HG03066 (cell line): ENCODE results near the gene DHRS7B.
"Not testable (repeated sequence)": the region's sequence is repeated elsewhere in the genome, so short reads cannot be mapped to it uniquely, and the experiment has no call there.

Experiments used
- ATAC-seq: cut with Tn5 transposase; IDR thresholded peaks from one replicate; pipeline ENCODE4 v1.9.1; 2021; ENCODE audit warnings: low read depth; ENCODE audit not compliant: unreplicated experiment

DHRS7B gene

DNA sequence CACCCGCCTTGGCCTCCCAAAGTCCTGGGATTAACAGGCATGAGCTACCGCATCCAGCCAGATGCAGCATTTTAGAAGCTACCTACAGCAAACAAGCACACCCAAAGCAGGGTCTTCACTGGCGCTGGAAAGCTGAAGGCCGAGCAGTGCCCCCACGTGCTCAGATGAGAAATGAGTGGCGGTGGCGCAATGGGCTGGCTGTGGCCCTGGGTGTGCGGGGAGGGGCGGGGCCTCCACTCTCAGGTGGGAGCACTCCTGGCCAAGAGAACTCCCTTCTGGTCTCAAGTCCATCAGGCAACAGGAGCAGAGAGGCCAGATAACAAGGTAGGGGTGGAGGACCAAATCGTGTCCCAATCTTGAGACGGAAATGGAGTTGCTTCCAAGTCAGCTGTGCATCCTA is 75.1 kb downstream of the DHRS7B start:
- ATAC-seq = no peak

DNA sequence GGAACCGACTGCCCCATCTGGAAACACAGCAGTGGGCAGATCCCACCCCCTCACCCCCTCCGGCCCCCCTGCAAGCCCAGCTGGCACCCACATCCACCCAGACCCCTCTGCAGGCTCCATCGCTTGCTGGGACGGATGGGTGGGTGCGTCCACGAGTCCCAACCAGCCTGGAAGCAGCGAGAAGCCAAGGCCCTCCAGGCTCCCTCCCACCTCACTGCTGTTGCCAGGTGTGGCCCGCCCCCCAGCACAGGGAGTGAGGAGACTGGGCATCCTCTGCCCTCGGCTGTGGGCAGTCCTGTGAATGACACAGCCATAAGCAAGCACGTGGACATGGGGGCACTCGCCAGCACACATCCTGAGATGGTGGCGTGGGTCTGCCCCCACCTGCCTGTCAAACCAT is 75.7 kb downstream of the DHRS7B start:
- ATAC-seq = no peak

DNA sequence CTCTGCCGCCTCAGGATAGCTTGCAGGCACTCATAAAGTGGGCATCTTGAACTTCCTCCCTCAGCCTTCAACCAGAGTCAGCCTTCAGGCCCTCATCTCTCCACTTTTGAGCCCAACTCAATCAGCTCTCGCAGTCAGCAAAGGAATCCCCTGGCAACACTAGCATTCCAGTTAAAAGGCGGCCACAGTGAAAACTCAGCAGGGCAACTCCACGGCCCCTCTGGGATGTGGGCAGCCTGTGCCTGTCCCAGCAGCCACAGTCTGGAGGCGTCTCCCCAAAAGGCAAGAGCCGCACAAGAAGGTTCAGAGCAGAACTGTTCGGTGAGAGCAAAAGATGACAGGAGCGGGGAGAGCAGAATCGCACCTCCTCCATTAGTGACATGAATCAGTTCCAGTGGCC is 78.2 kb downstream of the DHRS7B start:
- no peak for ATAC-seq

DNA sequence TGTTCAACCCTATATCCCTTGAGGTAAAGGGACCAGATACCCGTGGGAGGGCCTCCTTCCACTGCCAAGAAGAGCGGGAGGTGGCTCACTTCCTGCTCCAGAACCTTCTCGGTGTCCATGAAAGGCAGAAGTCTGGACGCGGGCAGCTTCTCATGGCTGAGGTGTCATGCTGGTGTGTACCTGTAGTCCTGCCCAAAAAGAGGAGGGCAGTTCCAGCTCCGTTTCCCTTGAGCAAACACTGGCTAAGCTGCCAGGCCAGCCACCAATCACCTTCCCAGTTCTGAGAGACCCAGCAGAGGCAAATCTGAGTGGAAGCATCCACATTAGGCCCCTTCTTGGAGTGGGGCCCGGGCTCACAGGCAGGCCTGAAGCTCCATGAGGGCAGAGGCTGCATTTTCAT is 81.6 kb downstream of the DHRS7B start:
- no peak for ATAC-seq

DNA sequence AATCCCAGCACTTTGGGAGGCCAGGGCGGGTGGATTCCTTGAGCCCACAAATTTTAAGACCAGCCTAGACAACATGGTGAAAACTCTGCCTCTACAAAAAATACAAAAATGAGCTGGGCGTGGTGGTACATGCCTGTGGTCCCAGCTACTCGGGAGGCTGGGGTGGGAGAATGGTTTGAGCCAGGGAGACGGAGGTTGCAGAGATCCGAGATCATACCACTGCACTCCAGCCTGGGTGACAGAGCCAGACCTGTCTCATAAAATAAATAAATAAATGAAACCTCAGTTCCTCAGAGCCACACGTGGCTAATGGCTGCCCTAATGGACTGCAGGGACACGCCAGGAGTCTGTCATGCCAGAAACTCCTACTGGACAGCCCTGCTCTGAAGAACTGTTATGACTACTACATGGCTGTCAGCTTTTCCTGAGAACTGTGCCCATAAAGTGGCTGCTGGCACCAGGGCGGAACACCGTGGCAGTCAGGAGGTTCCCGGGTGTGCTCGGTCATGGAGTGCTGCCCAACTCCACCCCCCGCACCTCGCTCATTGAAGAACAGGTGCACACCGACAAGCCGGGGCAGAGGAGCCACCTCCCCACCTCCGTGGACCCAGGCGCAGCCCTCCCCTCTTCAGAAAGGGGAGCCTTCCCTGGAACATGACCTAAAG is 82.9 kb downstream of the DHRS7B start:
- ATAC-seq = no peak

DNA sequence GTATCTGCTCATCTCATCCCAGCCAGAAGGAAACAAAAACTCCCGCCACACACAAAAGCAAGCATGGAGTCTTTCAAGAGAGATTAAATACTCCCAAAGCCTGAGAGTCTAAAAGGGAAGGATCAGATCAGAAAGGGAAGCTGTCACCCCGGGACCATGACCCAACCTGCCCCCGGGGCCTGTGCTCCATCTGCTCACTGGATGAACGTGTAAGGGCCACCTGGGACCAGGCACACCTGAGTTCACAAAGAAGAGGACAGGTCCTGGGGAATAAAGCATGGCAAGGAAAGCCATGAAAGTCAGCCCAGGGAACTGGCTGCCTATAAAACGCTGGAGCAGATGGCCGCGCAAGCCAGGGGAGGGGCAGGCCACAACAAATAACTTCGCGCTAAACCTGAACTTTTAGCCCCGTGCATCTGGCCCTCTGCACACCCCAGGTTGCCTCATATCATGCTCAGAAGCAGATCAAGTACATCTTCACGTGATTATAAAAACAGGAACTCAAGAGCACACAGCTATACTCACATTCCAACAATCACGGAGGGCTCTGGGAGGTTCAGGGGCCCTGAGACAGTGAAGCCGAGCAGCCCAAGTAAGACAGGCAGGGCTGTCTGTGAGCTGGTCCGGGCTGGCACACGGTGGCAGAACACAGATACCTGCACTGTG is 83.8 kb downstream of the DHRS7B start:
- no peak for ATAC-seq

DNA sequence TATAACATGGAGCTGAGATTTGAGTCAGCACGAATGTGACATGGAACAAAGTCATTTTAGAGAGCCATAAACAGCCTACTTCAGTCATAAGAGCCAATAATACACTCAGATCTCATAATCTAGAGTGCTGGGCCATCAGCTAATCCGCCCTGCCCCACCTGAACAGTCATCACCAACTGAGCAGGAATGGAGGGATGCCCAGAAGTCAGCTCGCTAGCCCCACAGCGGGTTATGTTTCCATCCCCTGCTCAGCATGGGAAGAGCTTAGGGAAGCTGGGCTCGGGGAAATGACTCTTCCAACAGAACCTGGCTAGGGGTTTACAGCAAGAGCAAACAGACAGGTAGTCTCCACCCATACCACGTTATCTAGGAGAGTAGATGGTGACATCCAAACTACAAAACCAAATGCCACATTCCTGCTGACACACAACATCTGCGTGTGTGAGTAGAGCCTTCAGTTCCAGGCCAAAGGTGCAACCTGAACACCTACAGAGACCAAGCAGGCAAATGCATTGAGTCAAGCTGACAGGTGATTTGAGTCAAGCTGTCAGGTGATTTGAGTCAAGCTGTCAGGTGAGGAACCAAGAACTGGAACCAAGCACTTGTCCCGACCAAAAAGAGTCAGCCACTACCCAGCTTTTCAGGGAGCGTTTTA is 85.2 kb downstream of the DHRS7B start:
- ATAC-seq = no peak

DNA sequence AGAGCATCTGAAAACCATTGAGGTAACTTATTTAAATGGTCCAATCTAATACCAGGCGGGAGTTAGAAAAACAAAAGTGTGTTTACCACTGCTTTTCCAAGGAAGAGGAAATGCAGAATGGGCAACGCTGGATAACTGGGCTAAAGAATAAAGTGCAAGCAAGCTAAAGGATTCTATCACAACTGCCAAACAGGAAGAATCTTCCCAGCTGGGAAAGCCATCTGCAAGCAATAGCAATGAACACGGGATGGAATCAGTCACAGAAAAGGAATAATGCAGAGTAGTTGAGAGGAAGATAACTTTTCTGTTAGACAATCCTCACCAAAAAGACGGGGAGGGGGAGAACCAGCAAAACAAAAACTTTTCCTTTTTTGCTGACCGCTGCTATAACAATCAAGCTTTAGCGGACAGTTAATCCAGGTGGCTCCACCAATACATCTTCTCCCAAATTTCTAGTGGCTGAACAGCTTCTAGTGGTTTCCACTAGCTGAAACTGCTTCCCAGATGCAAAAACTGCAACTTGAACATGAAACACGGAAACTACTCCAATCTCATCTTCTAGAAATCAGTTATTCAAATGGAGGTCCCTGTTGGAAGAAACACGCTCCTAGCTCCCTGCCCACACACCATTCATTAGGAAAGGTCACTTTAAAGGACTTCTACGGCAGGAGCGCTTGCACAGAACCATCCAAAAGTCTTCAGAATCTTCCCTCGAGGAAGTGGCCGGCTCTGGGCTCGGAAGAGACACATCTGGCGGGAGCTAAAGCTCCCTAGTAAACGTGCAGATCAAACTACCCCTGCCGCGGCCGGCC is 86.3 kb downstream of the DHRS7B start:
- ATAC-seq = no peak

DNA sequence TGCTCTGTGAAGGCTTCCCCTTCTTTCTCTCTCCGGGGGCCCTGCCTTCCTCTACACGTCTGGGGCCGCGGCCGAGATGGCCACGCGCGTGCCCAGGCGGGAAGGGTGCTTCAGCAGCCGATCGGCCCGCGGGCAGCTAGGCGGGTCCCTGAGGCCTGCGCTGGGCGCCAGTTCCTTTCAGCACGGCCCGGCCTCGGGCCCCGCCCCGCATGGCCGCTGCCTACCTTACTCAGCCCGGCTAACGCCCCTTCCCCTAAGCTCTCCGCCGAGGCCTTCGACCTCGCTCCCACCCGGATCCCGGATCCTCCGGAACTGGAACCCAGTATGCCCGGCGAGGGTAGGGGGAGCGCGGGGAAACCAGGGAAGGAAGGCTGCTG is 86.9 kb downstream of the DHRS7B start:
- peak; percentile 15 for ATAC-seq

DNA sequence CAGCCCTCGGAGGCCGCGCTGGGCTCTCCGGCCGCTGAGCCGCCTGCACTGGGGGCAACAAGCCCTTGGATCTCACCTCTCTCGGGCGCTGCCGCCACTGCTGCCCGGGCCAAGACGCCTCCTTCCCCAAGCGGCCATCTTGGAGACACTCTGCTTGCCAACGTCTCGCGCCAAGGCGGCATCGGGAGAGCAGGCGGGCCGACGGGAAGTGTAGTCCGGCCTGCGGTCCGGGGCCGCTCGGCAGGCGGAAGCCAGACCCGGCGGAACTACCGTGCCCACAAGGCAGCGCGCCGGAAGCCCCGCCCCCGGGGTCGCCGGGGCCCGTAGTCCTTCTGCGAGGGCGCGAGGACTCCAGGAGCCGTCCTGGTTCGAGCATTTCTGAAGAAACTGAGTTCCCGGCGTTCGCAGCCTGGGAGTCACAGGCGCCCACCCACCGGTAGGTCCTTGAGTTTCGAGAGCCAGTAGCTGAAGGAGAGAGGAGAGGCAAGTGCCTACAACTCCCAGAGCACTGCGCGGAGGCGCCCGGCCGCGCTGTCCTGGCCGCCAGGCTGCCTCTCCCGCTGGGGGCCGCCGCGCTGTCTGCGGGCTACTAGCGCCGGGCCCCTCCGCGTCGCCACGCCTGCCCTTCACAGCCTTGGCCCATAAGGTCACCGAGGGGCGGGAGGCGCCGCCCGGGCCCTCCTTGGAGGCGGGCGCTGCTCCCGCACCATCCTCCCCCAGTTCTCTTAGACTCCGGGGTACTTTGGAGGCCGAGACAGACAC is 87.4 kb downstream of the DHRS7B start, which contains the start of gene TMEM11:
TSS of gene TMEM11 (minus strand) at position 147 of the 762 bp plus-strand sequence. CDS start at position 138, 9 bp downstream.
- peak; percentile 84 for ATAC-seq

DNA sequence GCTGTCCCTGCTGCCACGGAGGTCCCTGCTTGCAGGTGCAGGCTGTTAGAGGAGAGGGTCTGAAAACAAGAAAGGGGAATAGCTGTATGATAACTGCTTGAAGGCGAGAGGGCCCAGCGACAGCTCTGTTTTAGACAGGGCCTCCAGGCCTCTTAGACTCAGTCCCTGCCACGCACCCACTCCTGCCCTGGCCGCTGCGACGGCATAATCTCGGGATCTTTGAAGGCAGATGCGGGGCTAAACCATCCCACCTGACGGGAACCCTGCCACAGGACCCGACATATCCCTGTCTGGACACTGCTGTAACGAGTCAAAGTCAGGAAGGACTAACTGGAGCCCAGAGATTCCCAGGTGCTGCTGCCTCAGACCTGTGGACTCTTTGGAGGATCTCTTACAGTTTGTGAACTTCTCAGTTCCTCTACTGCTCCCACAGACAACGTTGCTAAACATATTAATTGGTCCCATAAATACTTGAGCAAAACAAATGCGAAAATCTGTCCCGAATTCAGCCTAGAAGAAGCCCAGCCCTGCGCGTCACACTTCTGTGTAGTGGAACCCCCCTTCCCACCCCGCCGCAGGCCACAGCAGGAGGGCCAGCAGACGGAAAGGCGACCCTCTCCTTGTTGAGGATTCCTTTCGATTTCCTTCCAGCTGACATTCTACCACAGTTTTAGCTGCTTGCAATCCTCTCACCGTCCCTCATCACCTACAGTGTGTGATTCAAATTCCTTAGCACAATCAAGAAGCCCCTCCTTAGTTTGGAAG is 88.2 kb downstream of the DHRS7B start:
- ATAC-seq = peak; percentile 11

DNA sequence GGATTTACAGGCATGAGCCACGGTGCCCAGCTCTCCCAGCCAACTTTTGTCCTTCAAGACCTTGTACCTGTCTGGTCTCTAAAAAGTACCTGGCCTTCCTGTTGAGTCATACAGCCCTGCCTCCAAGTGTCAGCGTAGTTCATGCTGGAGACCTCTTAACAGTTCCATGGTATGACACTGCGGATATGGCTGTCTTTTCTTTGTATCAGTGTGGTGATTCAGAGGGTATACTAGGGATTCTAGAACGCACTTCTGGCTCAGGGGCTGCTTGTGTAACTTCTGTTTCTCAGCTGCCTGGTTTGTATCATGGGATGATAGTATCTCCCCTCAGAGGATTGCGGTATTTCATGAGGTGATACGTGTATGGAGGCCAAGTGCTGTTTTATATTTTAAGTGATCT is 89.2 kb downstream of the DHRS7B start:
- ATAC-seq = no peak

DNA sequence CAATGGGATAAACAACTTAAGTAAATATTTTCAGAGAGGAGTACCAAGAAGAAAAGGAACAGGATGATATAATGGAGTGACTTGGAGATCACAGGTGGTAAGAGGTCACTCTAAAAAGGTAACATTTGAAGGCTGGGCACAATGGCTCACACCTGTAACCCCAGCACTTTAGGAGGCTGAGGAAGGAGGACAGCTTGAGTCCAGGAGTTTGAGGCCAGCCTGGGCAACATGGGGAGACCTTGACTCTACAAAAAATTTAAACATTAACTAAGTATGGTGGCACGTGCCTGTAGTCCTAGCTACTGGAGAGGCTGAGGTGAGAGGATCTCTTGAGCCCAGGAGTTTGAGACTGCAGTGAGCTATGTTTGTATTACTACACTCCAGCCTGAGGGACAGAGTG is 90.6 kb downstream of the DHRS7B start:
- no peak for ATAC-seq

DNA sequence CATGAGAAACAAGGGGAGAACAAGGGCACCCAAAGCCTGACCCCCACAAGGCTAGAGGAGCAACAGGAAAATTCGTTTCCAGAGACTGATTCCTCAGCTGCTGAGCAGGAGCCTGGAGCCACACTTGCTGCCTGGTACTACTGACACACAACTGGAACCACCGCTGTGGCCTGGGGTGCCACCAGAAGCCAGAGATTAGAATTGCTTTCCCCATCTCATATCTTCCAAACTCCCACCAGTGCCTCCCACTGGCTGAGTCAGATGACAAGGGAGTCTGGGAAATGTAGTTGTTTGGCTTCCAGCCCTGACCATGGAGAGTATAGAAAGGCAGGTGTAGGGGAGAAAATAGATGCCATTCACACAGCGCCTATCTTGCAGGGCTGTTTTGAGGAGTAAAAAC is 91.3 kb downstream of the DHRS7B start:
- ATAC-seq = no peak

DNA sequence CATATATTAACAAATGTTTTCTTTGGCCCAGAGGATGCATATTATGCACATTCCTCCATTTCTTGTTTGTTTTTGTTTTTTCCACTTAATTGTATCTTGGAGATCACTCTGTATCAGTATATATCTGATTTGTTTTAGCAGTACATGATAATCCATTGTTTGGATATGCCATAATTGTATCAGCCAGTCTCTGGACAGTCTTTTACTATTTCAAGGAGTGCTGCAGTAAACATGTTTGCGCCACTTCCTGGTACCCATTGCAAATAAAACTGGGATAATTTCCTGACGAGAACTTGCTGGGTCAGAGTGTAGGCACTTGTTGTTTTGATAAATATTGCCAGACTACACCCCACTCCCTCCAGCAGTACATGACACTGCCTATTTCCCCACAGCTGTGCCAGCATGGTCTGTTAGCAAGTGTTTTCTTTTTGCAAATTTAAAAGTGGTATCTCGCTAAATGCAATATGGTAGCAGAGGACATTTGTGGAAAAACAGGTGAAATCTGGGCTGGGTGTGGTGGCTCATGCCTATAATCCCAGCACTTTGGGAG is 92.1 kb downstream of the DHRS7B start:
- ATAC-seq = no peak

DNA sequence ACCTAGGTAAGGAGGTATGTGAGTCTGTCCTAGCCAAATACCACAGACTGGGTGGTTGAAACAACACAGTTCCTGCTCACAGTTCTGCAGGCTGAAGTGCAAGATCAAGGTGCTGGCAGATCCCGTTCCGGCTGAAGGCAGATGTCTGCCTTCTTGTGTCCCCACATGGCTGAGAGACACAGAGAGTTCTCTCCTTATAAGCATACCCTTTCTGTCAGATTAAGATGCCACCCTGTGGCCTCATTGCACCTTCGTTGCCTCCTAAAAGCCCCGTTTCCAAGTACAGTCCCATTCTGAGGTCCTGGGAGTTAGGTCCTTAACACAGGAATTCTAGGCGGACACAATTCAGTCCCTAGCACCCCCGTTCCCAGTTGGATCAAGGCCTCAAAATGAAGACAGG is 96.3 kb downstream of the DHRS7B start:
- ATAC-seq = no peak

DNA sequence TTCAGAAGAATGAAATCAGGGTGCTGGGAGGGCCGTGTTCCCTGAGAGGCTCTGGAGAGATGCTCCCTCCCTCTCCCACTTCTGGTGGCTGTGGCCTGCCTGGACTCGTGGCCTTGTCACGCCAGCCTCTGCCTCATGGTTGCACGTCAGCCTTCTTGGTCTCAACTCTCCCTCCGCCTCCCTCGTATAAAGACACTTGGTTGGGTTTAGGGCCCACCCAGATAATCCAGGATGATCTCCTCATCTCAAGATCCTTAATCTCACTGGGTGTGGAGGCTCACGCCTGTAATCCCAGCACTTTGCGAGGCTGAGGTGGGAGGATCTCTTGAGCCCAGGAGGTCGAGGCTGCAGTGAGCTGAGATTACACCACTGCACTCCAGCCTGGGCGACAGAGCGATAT is 100.5 kb downstream of the DHRS7B start:
- ATAC-seq = not testable (repeated sequence)

DNA sequence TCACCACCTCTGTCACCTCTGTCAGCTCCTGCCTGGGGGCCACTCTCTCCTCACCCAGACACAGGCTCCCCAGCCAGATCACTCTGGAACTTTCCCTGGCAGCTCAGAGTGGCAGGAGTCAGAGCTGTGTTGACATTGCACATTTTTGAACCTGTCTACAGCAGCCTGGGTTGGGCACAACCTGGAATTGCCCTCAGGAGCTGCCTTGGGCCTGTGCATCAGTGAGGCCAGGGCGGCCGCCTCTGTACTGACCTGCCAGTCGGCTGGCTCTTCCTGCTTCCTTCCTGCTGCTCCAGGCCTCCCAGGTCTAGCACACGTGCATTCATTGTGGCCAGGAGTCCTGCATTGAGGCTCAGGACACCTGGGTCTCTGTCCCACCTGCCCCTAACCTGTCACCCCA is 101.3 kb downstream of the DHRS7B start:
- ATAC-seq = no peak

DNA sequence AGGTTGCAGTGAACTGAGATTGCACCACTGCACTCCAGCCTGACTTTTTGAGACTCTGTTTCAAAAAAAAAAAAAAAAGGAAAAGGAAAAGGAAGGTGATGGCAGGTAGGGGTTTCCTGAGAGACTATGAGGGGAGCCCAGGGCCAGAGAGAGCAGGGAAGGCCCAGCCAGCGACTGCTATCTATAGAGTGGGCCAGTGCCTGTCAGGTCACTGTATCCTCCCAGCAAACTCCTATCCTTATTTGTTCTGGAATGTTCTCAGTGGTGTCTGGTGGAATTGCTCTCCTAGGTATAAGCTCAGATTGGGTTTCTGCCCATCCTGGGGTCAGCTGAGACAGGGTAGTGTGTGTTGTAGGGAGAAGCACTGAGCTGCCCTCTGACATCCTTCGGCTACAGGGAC is 102.1 kb downstream of the DHRS7B start:
- no peak for ATAC-seq
